Muscle layer of duodenum (tissue), 2 donors: Measurements from ENCODE around the gene STH.

Experiments
- H3K27ac ChIP-seq: one replicate; pipeline ENCODE4 v1.7.0; 2013; ENCODE audit warnings: mild to moderate bottlenecking, low read length
- H3K27me3 ChIP-seq: one replicate; pipeline ENCODE4 v1.7.0; 2013; ENCODE audit warnings: low read depth, mild to moderate bottlenecking, control low read depth, low read length
- H3K36me3 ChIP-seq, 2 donors: one replicate each; pipeline ENCODE4 v1.7.0; 2013; ENCODE audit warnings: low read length in 2 of 2, control low read depth in 1 of 2, mild to moderate bottlenecking in 1 of 2; ENCODE audit not compliant: insufficient read depth in 2 of 2, control insufficient read depth in 1 of 2
- H3K4me1 ChIP-seq, 2 donors: one replicate each; pipeline ENCODE4 v1.7.0; 2013; ENCODE audit warnings: low read length in 2 of 2, mild to moderate bottlenecking in 2 of 2, control low read depth in 1 of 2, moderate library complexity in 1 of 2; ENCODE audit not compliant: insufficient read depth in 2 of 2, control insufficient read depth in 1 of 2
- H3K4me3 ChIP-seq, 2 donors: one replicate each; pipeline ENCODE4 v1.7.0; 2013; ENCODE audit warnings: low read length in 2 of 2, low read depth in 1 of 2, mild to moderate bottlenecking in 1 of 2
- H3K9me3 ChIP-seq, 2 donors: one replicate each; pipeline ENCODE4 v1.7.0; 2013; ENCODE audit warnings: low read length in 2 of 2, control low read depth in 1 of 2, mild to moderate bottlenecking in 1 of 2; ENCODE audit not compliant: control insufficient read depth in 1 of 2
- donor health status: healthy.

Gene STH

GRCh38 chr17:46042246-46042645 lies 43.2 kb downstream of the STH start:
- peaks cover 31 to 43% of the 10 kb centered on the region in 2 donors for H3K36me3 ChIP-seq
- peaks cover 18 to 21% of the 10 kb centered on the region in 2 donors for H3K4me1 ChIP-seq

GRCh38 chr17:46042925-46043324 lies 43.9 kb downstream of the STH start:
- H3K9me3 ChIP-seq = no peaks in the 10 kb centered on the region
- no peaks in the 10 kb centered on the region for H3K27me3 ChIP-seq
- H3K4me1 ChIP-seq = peaks cover 18 to 21% of the 10 kb centered on the region in 2 donors
- H3K4me3 ChIP-seq = no peak overlapping the region
- no peak overlapping the region for H3K27ac ChIP-seq
- H3K36me3 ChIP-seq = peaks cover 30 to 36% of the 10 kb centered on the region in 2 donors

More at GRCh38 chr17:46042246-46042645, 43.2 kb downstream of the STH start:
- H3K27me3 ChIP-seq = no peaks in the 10 kb centered on the region
- no peaks in the 10 kb centered on the region for H3K9me3 ChIP-seq
- no peak overlapping the region for H3K27ac ChIP-seq
- H3K4me3 ChIP-seq = no peak overlapping the region

DNA sequence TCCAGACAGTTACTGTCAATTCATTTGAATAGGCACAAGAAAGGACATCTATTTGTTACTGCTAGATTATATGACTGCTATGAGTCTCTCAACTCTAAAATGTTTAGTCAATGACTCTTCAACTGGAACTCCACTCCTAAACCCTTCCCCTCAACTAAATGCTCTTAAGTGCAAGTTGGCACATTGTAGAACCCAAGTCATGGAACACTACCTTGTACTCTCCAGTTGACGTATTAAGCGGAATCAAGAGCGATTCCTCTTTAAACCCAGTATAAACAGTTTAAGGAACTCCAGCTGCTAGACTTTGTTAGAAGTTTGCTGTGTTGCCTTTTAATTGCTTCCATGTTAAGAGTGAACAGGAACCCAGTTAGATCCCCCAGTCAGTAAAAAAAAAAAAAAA lies 44.6 kb downstream of the STH start:
- H3K4me3 ChIP-seq = no peak overlapping the region
- no peaks in the 10 kb centered on the region for H3K27me3 ChIP-seq
- H3K27ac ChIP-seq = peak overlapping the region; percentile 62
- H3K4me1 ChIP-seq = peaks cover 18 to 21% of the 10 kb centered on the region in 2 donors
- no peaks in the 10 kb centered on the region for H3K9me3 ChIP-seq
- peaks cover 30 to 32% of the 10 kb centered on the region in 2 donors for H3K36me3 ChIP-seq

DNA sequence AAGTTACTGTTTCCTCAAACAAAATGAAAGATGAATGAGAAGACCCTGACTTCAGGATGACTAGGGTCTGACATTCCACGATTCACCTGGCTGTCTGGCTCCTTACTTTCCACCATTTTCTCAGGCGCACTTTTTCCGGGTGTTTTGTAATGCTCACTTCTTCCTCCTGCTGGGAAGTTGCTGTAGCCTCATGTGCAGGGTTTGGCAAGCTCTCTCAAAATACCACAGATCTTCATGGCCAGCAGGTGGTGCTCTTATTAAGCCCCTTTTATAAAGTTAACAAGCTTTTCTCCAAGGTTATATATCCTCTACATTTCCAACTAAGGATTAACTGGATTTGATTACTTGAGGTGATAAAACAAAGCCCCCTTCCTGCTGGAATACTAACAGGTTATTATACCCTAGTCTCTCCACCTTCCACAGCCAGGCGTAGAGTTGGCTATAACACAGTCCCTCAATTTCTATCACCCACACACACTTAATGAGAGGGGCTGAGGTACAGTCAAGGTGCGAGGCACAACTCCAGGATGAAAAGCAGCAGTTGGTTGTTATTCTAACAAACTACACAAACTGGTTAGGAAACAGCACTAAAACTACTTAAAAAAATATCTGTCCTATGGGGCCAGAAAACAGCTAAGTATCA lies 45.4 kb downstream of the STH start:
- Histone ChIP-seq H3K27me3 (no peaks in the 10 kb centered on the region), H3K36me3 (peaks cover 24 to 26% of the 10 kb centered on the region in 2 donors), H3K4me3 (no peak overlapping the region), H3K27ac (peak overlapping the region; percentile 62), H3K9me3 (no peaks in the 10 kb centered on the region), H3K4me1 (peaks cover 16 to 18% of the 10 kb centered on the region in 2 donors)

GRCh38 chr17:46044989-46045388 lies 45.9 kb downstream of the STH start:
- H3K9me3 ChIP-seq = no peaks in the 10 kb centered on the region
- H3K27me3 ChIP-seq = no peaks in the 10 kb centered on the region
- H3K36me3 ChIP-seq = peaks cover 20 to 24% of the 10 kb centered on the region in 2 donors
- no peak overlapping the region for H3K27ac ChIP-seq
- H3K4me3 ChIP-seq = no peak overlapping the region
- H3K4me1 ChIP-seq = peaks cover 11 to 18% of the 10 kb centered on the region in 2 donors

GRCh38 chr17:46045639-46046038 lies 46.6 kb downstream of the STH start:
- H3K9me3 ChIP-seq = no peaks in the 10 kb centered on the region
- H3K4me3 ChIP-seq = no peak overlapping the region
- H3K27ac ChIP-seq = no peak overlapping the region
- H3K36me3 ChIP-seq = peaks cover 20 to 30% of the 10 kb centered on the region in 2 donors
- no peaks in the 10 kb centered on the region for H3K27me3 ChIP-seq
- H3K4me1 ChIP-seq = peaks cover 9 to 18% of the 10 kb centered on the region in 2 donors

- no peak overlapping the region for H3K4me3 ChIP-seq
- H3K36me3 ChIP-seq = peaks cover 26 to 39% of the 10 kb centered on the region in 2 donors
- H3K27ac ChIP-seq = peak overlapping the region; percentile 21
- H3K27me3 ChIP-seq = no peaks in the 10 kb centered on the region
- H3K9me3 ChIP-seq = no peaks in the 10 kb centered on the region
- H3K4me1 ChIP-seq = peaks cover 16 to 18% of the 10 kb centered on the region in 2 donors
Measured at GRCh38 chr17:46046957-46047356, 47.9 kb downstream of the STH start.

GRCh38 chr17:46047398-46047797 lies 48.3 kb downstream of the STH start:
- H3K27ac ChIP-seq = no peak overlapping the region
- no peaks in the 10 kb centered on the region for H3K27me3 ChIP-seq
- no peaks in the 10 kb centered on the region for H3K9me3 ChIP-seq
- no peak overlapping the region for H3K4me3 ChIP-seq
- H3K36me3 ChIP-seq = peaks cover 26 to 39% of the 10 kb centered on the region in 2 donors
- H3K4me1 ChIP-seq = peaks cover 18 to 19% of the 10 kb centered on the region in 2 donors

DNA sequence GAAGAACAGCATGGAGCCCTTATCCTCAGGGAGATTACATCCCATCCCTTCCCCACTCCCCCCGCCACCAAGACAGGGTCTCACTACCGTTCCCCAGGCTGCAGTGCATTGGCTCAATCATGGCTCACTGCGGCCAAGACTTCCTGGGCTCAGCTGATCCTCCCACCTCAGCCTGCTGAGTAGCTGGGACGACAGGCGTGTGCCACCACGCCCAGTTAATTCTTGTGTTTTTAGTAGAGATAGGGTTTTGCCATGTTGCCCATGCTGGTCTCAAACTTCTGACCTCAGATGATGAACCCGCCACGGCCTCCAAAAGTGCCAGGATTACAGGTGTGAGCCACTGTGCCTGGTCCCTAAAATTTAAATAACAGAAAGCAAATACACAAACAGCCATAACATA lies 48.8 kb downstream of the STH start:
- peaks cover 26 to 39% of the 10 kb centered on the region in 2 donors for H3K36me3 ChIP-seq

More for the DNA sequence above, 48.8 kb downstream of the STH start:
- Histone ChIP-seq H3K4me1 (peaks cover 14 to 19% of the 10 kb centered on the region in 2 donors), H3K27me3 (no peaks in the 10 kb centered on the region), H3K27ac (no peak overlapping the region), H3K9me3 (no peaks in the 10 kb centered on the region), H3K4me3 (no peak overlapping the region)
